OCI-LY7 (cell line): ENCODE data around the gene ACP1. TPM values are rescaled to one million over a fixed set of nuclear protein-coding genes. Genes with fewer than 3 reads are reported as not detected.

Experiments used
- BruUV-seq: library from RNA; stranded (reverse); fragments of 400-500 nt; replicated peaks from 2 replicates; lab custom pipeline; 2021; lab: Mats Ljungman, UMichigan
- CTCF ChIA-PET: fragments of 300-600 bp; sonication (Branson Sonifier 250); formaldehyde crosslinking; loops from one replicate; lab custom pipeline; 2022; ENCODE audit warnings: antibody characterized with exemption; ENCODE audit not compliant: unreplicated experiment; lab: Charles Lee
- POLR2A ChIA-PET: fragments of 300-600 bp; sonication (Branson Sonifier 250); formaldehyde crosslinking; loops from one replicate; lab custom pipeline; 2022; ENCODE audit warnings: antibody characterized with exemption; lab: Charles Lee
- DNase-seq: peaks from one replicate; pipeline ENCODE4 v3.0.0-alpha.2; 2015; ENCODE audit warnings: low spot score
- H2AFZ ChIP-seq: fragments of 200-600 bp; sonication (generic), shearing (Covaris generic); 2 replicates; pipeline ENCODE4 v1.6.1; 2014; ENCODE audit warnings: mild to moderate bottlenecking, antibody characterized with exemption, low read length, moderate library complexity
- H3K27ac ChIP-seq: fragments of 200-600 bp; sonication (generic); 2 replicates; pipeline ENCODE4 v1.5.1; 2014; ENCODE audit warnings: mixed run types, low read depth, mild to moderate bottlenecking, moderate library complexity, low read length, inconsistent platforms; ENCODE audit not compliant: poor library complexity, severe bottlenecking
- H3K36me3 ChIP-seq: fragments of 200-600 bp; sonication (generic); 2 replicates; pipeline ENCODE4 v1.6.1; 2014; ENCODE audit warnings: mild to moderate bottlenecking, antibody characterized with exemption, low read length, moderate library complexity, mixed read lengths; ENCODE audit not compliant: insufficient read depth
- H3K4me1 ChIP-seq: fragments of 200-600 bp; sonication (generic); 2 replicates; pipeline ENCODE4 v1.5.1; 2014; ENCODE audit warnings: mild to moderate bottlenecking, low read length; ENCODE audit not compliant: insufficient read depth, poor library complexity, severe bottlenecking
- H3K4me2 ChIP-seq: fragments of 200-600 bp; sonication (generic); 2 replicates; pipeline ENCODE4 v1.6.1; 2014; ENCODE audit warnings: mild to moderate bottlenecking, low read length
- H3K4me3 ChIP-seq: fragments of 200-600 bp; sonication (generic); 2 replicates; pipeline ENCODE4 v1.5.1; 2014; ENCODE audit warnings: mild to moderate bottlenecking, low read depth, low read length; ENCODE audit not compliant: poor library complexity, severe bottlenecking
- H3K79me2 ChIP-seq: fragments of 200-600 bp; sonication (generic); 2 replicates; pipeline ENCODE4 v1.6.1; 2016; ENCODE audit warnings: low read depth, mild to moderate bottlenecking, low read length, moderate library complexity, mixed read lengths; ENCODE audit not compliant: insufficient read depth
- H3K9me2 ChIP-seq: fragments of 200-600 bp; sonication (generic); 2 replicates; pipeline ENCODE4 v1.6.1; 2016; ENCODE audit warnings: mild to moderate bottlenecking, low read length, mixed read lengths; ENCODE audit not compliant: insufficient read depth
- H3K9me3 ChIP-seq: fragments of 200-600 bp; sonication (generic); 2 replicates; pipeline ENCODE4 v1.6.1; 2014; ENCODE audit warnings: mild to moderate bottlenecking, mixed run types, low read length, mixed read lengths
- H4K20me1 ChIP-seq: fragments of 200-600 bp; sonication (generic); 2 replicates; pipeline ENCODE4 v1.6.1; 2014; ENCODE audit warnings: mild to moderate bottlenecking, antibody characterized with exemption, low read length, moderate library complexity, mixed read lengths; ENCODE audit not compliant: insufficient read depth
- EZH2phosphoT487 ChIP-seq: fragments of 200-600 bp; sonication (generic); IDR thresholded peaks from 2 replicates; pipeline ENCODE4 v1.6.1; 2018; ENCODE audit warnings: low read depth, borderline replicate concordance, mild to moderate bottlenecking, mixed run types, antibody characterized with exemption, low read length, moderate library complexity, mixed read lengths
- intact Hi-C: fragments of 100-400 bp; cut with micrococcal nuclease; formaldehyde crosslinking; loops from one replicate; pipeline ENCODE4 v1.10.0; 2022; ENCODE audit not compliant: unreplicated experiment
- total RNA-seq, 2 experiments: library from RNA; depleted of rRNA in 1 of 2; stranded (reverse); fragments of >200 nt in 1 of 2; shearing (Covaris generic) in 1 of 2; gene quantifications; 2 replicates each; pipeline ENCODE4 v1.2.3, GENCODE V29; 2014 to 2022
- TF ChIP-seq, protein P1 (sequence below): fragments of 200-600 bp; sonication (generic); conservative IDR thresholded peaks from 2 replicates; pipeline ENCODE4 v1.5.1; 2014; ENCODE audit warnings: mild to moderate bottlenecking, antibody characterized with exemption, low read length, moderate library complexity, mixed read lengths

The ACP1 gene
- total RNA-seq, 2 experiments from 2014 or later: 99.0 to 124 TPM

DNA sequence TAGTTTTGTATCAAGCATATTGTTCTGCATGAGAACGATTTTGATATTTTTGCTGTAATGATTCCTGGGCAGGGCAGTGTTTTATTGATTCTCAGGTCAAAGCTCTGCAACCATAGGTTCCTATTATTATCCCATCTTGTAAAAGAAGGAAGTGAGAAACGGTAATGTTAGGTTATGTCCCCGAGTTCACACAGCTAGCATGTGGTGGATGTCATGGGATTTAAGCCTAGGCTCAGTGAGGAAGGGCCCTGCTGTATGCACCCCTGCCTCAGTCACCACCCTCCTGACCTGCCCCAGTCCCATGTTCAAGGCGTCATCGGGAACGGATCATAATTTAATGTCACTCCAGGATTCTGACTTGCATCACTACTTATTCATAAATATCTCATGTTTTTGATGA is 10.7 kb downstream of the ACP1 start:
- Histone ChIP-seq H3K79me2 (peaks cover 69% of the 10 kb centered on the region), H3K27ac (no peak overlapping the region), H3K4me1 (peaks cover 19% of the 10 kb centered on the region), H3K9me3 (no peaks in the 10 kb centered on the region), H3K4me2 (peak overlapping the region; percentile 47), H3K9me2 (no peaks in the 10 kb centered on the region), H3K4me3 (no peak overlapping the region), H2AFZ (no peak overlapping the region), H4K20me1 (peaks cover 45% of the 10 kb centered on the region), H3K36me3 (peaks cover 99% of the 10 kb centered on the region)
- ChIA-PET POLR2A (interaction anchor here (1.4 to 2.1 kb wide), 3 partner anchors 7 to 10 kb away, joined by 4 to 6 read pairs (median 5); no protein-coding TSS in a partner anchor), CTCF (no interaction called here)
- TF ChIP-seq, protein P1, sequence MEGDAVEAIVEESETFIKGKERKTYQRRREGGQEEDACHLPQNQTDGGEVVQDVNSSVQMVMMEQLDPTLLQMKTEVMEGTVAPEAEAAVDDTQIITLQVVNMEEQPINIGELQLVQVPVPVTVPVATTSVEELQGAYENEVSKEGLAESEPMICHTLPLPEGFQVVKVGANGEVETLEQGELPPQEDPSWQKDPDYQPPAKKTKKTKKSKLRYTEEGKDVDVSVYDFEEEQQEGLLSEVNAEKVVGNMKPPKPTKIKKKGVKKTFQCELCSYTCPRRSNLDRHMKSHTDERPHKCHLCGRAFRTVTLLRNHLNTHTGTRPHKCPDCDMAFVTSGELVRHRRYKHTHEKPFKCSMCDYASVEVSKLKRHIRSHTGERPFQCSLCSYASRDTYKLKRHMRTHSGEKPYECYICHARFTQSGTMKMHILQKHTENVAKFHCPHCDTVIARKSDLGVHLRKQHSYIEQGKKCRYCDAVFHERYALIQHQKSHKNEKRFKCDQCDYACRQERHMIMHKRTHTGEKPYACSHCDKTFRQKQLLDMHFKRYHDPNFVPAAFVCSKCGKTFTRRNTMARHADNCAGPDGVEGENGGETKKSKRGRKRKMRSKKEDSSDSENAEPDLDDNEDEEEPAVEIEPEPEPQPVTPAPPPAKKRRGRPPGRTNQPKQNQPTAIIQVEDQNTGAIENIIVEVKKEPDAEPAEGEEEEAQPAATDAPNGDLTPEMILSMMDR: no peak
- no peak for TF ChIP-seq EZH2phosphoT487
- peak; percentile 52 for DNase-seq
- no TSS peak for BruUV-seq
- intact Hi-C loops: no loop called here

DNA sequence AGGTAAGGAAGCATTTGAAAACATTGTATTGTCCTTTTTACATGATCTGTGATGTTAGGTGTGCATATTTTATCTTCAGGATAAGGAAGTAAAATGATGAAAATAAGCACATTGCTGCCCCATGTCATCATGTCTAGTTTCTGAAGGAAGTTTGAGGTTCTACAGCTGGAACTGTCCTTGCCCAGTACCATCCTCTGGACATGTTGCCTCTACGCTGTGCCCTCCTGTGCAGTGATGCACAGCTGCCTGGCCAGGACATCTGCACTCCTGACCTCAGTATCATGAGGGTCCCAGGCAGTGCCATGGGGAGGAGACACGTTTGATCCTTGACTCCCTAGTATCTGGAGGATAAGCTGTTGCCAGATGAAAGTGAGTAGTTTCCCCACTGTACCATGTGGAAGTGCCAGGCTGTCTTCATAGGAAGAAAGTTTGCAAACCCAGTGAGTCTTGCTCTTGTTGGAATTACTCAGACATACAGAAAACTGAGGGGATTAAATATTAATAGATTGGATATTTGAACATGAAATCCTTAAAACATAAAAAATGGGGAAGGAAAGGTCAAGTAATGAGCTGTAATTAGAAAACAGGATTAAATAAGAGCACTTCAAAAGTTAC is 13.7 kb downstream of the ACP1 start:
- DNase-seq: no peak
- Histone ChIP-seq H3K27ac (no peak overlapping the region), H3K79me2 (peaks cover 39% of the 10 kb centered on the region), H3K9me3 (no peaks in the 10 kb centered on the region), H3K4me3 (no peak overlapping the region), H4K20me1 (peaks cover 30% of the 10 kb centered on the region), H3K4me1 (peaks cover 19% of the 10 kb centered on the region), H2AFZ (no peak overlapping the region), H3K36me3 (peaks cover 95% of the 10 kb centered on the region), H3K9me2 (no peaks in the 10 kb centered on the region), H3K4me2 (no peak overlapping the region)
- ChIA-PET CTCF (no interaction called here), POLR2A (no interaction called here)
- no TSS peak for BruUV-seq
- intact Hi-C loops: no loop called here
- TF ChIP-seq EZH2phosphoT487: no peak
- TF ChIP-seq, protein P1: no peak

DNA sequence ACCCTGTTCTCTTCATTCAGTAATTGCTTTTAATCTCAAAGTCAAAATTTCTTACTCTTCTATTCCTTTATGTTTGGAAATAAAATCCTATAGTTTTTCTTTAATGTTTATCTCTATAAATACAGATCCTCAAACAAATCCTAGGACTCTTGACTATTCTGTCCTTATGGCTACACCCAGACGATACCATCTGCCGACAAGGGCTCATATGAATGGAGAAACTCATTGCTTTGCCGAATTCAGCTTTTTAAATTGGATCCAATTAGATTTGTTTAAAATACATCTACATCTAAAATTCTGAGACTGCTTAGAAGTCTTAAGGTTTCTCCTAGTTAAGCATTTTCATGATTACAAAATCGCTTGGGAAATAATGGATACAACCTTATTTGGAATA is 14.2 kb downstream of the ACP1 start:
- POLR2A ChIA-PET: no interaction called here
- TF ChIP-seq, protein P1: no peak
- no peak for TF ChIP-seq EZH2phosphoT487
- no TSS peak for BruUV-seq
- no peak overlapping the region for H2AFZ ChIP-seq
- H3K4me3 ChIP-seq: no peak overlapping the region
- CTCF ChIA-PET: no interaction called here
- no peak for DNase-seq
- no peak overlapping the region for H3K4me2 ChIP-seq
- no peaks in the 10 kb centered on the region for H3K9me3 ChIP-seq
- peaks cover 28% of the 10 kb centered on the region for H4K20me1 ChIP-seq
- peaks cover 34% of the 10 kb centered on the region for H3K79me2 ChIP-seq
- no peaks in the 10 kb centered on the region for H3K9me2 ChIP-seq
- intact Hi-C loops: no loop called here
- H3K36me3 ChIP-seq: peaks cover 94% of the 10 kb centered on the region
- H3K4me1 ChIP-seq: peaks cover 19% of the 10 kb centered on the region
- no peak overlapping the region for H3K27ac ChIP-seq
